Vagina (tissue), 2 donors: ENCODE data around the gene OR2F2. TPM values are rescaled to one million over a fixed set of nuclear protein-coding genes. Genes with fewer than 3 reads are reported as not detected.

Source experiments
- DNase-seq, 2 donors: peaks; one replicate each; pipeline ENCODE4 v3.0.0-alpha.2; 2017; ENCODE audit errors: extremely low spot score in 2 of 2
- H3K27ac ChIP-seq: fragments of 200-600 bp; sonication (generic); one replicate; pipeline ENCODE4 v1.5.1; 2019
- H3K27me3 ChIP-seq: fragments of 200-600 bp; sonication (generic); one replicate; pipeline ENCODE4 v1.5.1; 2019
- H3K36me3 ChIP-seq, 2 donors: fragments of 200-600 bp; sonication (generic); one replicate each; pipeline ENCODE4 v1.5.1; 2017 to 2019
- H3K4me1 ChIP-seq: fragments of 200-600 bp; sonication (generic); one replicate; pipeline ENCODE4 v1.5.1; 2019
- H3K4me3 ChIP-seq, 2 donors: fragments of 200-600 bp; sonication (generic); 1 replicate in 1 of 2; 2 replicates in 1 of 2; pipeline ENCODE4 v1.5.1; 2016 to 2019
- H3K9me3 ChIP-seq: fragments of 200-600 bp; sonication (generic); one replicate; pipeline ENCODE4 v1.5.1; 2019
- POLR2A ChIP-seq, 2 donors: fragments of 450-650 bp; IDR thresholded peaks; one replicate each; pipeline ENCODE4 v1.6.1; 2017; ENCODE audit warnings: antibody characterized with exemption in 2 of 2, mild to moderate bottlenecking in 2 of 2, moderate library complexity in 2 of 2
- POLR2AphosphoS5 ChIP-seq, 2 donors: sonication (generic); formaldehyde crosslinking; IDR thresholded peaks; one replicate each; pipeline ENCODE4 v1.9.0; 2017; ENCODE audit warnings: antibody characterized with exemption in 2 of 2, mild to moderate bottlenecking in 2 of 2, low read depth in 1 of 2; ENCODE audit not compliant: insufficient read depth in 1 of 2
- intact Hi-C: fragments of 100-400 bp; cut with DNase I; formaldehyde crosslinking; loops from one replicate; pipeline ENCODE4 v1.15.1; 2023
- total RNA-seq: library from RNA; depleted of rRNA; stranded (reverse); fragments of >200 nt; gene quantifications from one replicate; pipeline ENCODE4 v1.2.3, GENCODE V29; 2016
- TF ChIP-seq, protein P1 (sequence below), 3 experiments: fragments of 450-650 bp in 2 of 3; fragments of 200-600 bp in 1 of 3; sonication (generic) in 1 of 3; IDR thresholded peaks; one replicate each; pipeline ENCODE4 v1.5.1; 2017 to 2019; ENCODE audit warnings: antibody characterized with exemption in 3 of 3, mild to moderate bottlenecking in 2 of 3, moderate library complexity in 2 of 3

The OR2F2 gene
- total RNA-seq, 1 donor from 2014 or later, result not detected

- no peak overlapping the region for H3K27ac ChIP-seq
- DNase-seq, result no peak
- no peaks in the 10 kb centered on the region for H3K27me3 ChIP-seq
- no peaks in the 10 kb centered on the region for H3K9me3 ChIP-seq
- no peak for TF ChIP-seq POLR2A (IDR thresholded peaks at IDR 0.05)
- TF ChIP-seq POLR2AphosphoS5 (IDR thresholded peaks at IDR 0.05; ENCODE audit: insufficient read depth in 1 of 2, low read depth in 1 of 2), result no peak
- TF ChIP-seq, protein P1, sequence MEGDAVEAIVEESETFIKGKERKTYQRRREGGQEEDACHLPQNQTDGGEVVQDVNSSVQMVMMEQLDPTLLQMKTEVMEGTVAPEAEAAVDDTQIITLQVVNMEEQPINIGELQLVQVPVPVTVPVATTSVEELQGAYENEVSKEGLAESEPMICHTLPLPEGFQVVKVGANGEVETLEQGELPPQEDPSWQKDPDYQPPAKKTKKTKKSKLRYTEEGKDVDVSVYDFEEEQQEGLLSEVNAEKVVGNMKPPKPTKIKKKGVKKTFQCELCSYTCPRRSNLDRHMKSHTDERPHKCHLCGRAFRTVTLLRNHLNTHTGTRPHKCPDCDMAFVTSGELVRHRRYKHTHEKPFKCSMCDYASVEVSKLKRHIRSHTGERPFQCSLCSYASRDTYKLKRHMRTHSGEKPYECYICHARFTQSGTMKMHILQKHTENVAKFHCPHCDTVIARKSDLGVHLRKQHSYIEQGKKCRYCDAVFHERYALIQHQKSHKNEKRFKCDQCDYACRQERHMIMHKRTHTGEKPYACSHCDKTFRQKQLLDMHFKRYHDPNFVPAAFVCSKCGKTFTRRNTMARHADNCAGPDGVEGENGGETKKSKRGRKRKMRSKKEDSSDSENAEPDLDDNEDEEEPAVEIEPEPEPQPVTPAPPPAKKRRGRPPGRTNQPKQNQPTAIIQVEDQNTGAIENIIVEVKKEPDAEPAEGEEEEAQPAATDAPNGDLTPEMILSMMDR (IDR thresholded peaks at IDR 0.05), result no peak
- no peaks in the 10 kb centered on the region for H3K36me3 ChIP-seq
- H3K4me1 ChIP-seq, result no peaks in the 10 kb centered on the region
- intact Hi-C loops, result no loop called here
- no peak overlapping the region for H3K4me3 ChIP-seq
Observed at GRCh38 chr7:143974459-143974858, 39.4 kb downstream of the OR2F2 start.

DNA sequence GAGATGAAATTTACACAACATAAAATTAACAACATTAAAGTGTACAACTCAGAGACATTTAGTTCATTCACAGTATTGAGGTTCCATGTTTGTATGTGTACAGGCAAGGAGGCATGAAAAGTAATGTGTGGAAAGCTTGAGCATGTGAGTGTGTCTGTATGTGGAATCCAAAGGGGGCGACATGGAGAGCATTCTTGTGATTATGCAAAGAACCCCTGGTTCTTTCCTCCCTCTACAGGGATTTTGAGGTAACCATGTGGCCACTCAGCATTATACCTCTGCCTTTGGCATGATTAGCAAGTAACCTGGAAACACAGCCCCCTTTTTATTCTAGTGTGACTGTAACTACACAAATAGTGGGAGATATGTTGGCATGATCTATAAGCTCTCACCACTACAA, 40.6 kb downstream of the OR2F2 start:
- TF ChIP-seq, protein P1 (IDR thresholded peaks at IDR 0.05), result no peak
- TF ChIP-seq POLR2AphosphoS5 (IDR thresholded peaks at IDR 0.05; ENCODE audit: insufficient read depth in 1 of 2, low read depth in 1 of 2) (no peak), POLR2A (IDR thresholded peaks at IDR 0.05) (no peak)
- H3K4me1 ChIP-seq, result no peaks in the 10 kb centered on the region
- no peaks in the 10 kb centered on the region for H3K27me3 ChIP-seq
- no peaks in the 10 kb centered on the region for H3K9me3 ChIP-seq
- intact Hi-C loops, result no loop called here
- no peaks in the 10 kb centered on the region for H3K36me3 ChIP-seq
- no peak overlapping the region for H3K27ac ChIP-seq
- no peak for DNase-seq
- no peak overlapping the region for H3K4me3 ChIP-seq

- Histone ChIP-seq H3K27me3 (no peaks in the 10 kb centered on the region), H3K27ac (no peak overlapping the region), H3K4me1 (no peaks in the 10 kb centered on the region), H3K4me3 (no peak overlapping the region), H3K36me3 (no peaks in the 10 kb centered on the region), H3K9me3 (no peaks in the 10 kb centered on the region)
- TF ChIP-seq POLR2AphosphoS5 (IDR thresholded peaks at IDR 0.05; ENCODE audit: insufficient read depth in 1 of 2, low read depth in 1 of 2), result no peak
- TF ChIP-seq, protein P1 (IDR thresholded peaks at IDR 0.05), result no peak
- TF ChIP-seq POLR2A (IDR thresholded peaks at IDR 0.05), result no peak
- intact Hi-C loops, result no loop called here
- no peak for DNase-seq
Observed at GRCh38 chr7:143978585-143978984, 43.6 kb downstream of the OR2F2 start.

DNA sequence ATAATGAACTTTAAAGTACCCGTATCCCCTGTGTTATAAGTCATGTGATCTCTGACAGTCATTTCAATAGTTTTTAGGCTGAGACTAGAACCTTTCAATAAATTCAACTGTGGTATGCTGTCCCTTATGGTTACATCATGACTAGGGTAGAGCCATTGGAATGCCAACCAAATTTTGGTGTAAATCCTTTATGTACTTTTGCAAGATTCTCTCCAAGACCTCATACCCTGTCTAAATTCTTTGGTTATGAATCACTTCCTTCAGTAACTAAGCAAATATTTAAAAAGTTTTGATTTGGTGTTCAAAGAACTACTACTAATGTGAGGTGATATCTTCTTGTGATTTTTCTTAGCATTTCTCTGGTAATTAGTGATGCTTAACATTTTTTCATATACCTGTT, 44.3 kb downstream of the OR2F2 start:
- no peaks in the 10 kb centered on the region for H3K27me3 ChIP-seq
- no peak for DNase-seq
- no peaks in the 10 kb centered on the region for H3K36me3 ChIP-seq
- intact Hi-C loops, result no loop called here
- H3K27ac ChIP-seq, result no peak overlapping the region
- H3K4me3 ChIP-seq, result no peak overlapping the region
- H3K9me3 ChIP-seq, result no peaks in the 10 kb centered on the region
- TF ChIP-seq POLR2AphosphoS5 (IDR thresholded peaks at IDR 0.05; ENCODE audit: insufficient read depth in 1 of 2, low read depth in 1 of 2), result no peak
- no peak for TF ChIP-seq POLR2A (IDR thresholded peaks at IDR 0.05)
- TF ChIP-seq, protein P1 (IDR thresholded peaks at IDR 0.05), result no peak
- no peaks in the 10 kb centered on the region for H3K4me1 ChIP-seq

DNA sequence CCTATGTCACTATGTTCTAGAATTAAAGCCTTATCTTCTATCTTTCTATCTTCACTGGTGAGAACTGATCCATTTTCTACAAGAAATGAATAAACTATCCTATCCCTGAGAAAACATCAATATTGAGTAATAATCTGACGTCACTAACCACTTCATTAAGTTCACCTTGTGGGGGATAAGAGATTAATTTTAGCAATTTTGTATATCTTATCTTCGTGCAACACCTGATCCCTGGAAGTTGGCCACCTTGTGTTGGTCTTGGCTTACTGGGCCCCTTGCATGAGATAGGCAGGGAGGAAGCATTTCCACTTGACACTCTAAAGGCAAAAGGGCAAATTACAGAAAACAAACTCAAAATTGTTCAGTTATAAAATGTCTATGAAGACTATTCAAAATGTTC, 45.0 kb downstream of the OR2F2 start:
- no peaks in the 10 kb centered on the region for H3K9me3 ChIP-seq
- no peaks in the 10 kb centered on the region for H3K27me3 ChIP-seq
- H3K4me3 ChIP-seq, result no peak overlapping the region
- H3K36me3 ChIP-seq, result no peaks in the 10 kb centered on the region
- DNase-seq, result no peak
- TF ChIP-seq POLR2A (IDR thresholded peaks at IDR 0.05), result no peak
- TF ChIP-seq, protein P1 (IDR thresholded peaks at IDR 0.05), result no peak
- TF ChIP-seq POLR2AphosphoS5 (IDR thresholded peaks at IDR 0.05; ENCODE audit: insufficient read depth in 1 of 2, low read depth in 1 of 2), result no peak
- intact Hi-C loops, result no loop called here
- no peaks in the 10 kb centered on the region for H3K4me1 ChIP-seq
- H3K27ac ChIP-seq, result no peak overlapping the region
